Transverse colon (tissue), 4 donors: ENCODE measurements around the gene ACR.

Experiments
- EP300 ChIP-seq: sonication (generic); formaldehyde crosslinking; IDR thresholded peaks from one replicate; pipeline ENCODE4 v1.6.1; 2017; ENCODE audit warnings: antibody characterized with exemption, low read depth
- POLR2A ChIP-seq: fragments of 450-650 bp; IDR thresholded peaks from one replicate; pipeline ENCODE4 v1.6.1; 2016; ENCODE audit warnings: antibody characterized with exemption, mild to moderate bottlenecking, moderate library complexity
- POLR2AphosphoS5 ChIP-seq, 3 donors: sonication (generic); formaldehyde crosslinking; IDR thresholded peaks; one replicate each; pipeline ENCODE4 v1.6.1; 2016; ENCODE audit warnings: antibody characterized with exemption in 3 of 3
- TF ChIP-seq, protein P1 (sequence below), 5 experiments: fragments of 200-600 bp in 3 of 5; fragments of 450-650 bp in 2 of 5; sonication (generic) in 3 of 5; IDR thresholded peaks; 1 replicate in 2 of 5; 2 replicates in 3 of 5; pipeline ENCODE4 v1.5.1; 2016 to 2017; ENCODE audit warnings: antibody characterized with exemption in 5 of 5, inconsistent platforms in 3 of 5, mild to moderate bottlenecking in 2 of 5, moderate library complexity in 1 of 5

GRCh38 chr22:50696799-50697561 lies 41.0 kb upstream of the ACR start:
- TF ChIP-seq, protein P1, sequence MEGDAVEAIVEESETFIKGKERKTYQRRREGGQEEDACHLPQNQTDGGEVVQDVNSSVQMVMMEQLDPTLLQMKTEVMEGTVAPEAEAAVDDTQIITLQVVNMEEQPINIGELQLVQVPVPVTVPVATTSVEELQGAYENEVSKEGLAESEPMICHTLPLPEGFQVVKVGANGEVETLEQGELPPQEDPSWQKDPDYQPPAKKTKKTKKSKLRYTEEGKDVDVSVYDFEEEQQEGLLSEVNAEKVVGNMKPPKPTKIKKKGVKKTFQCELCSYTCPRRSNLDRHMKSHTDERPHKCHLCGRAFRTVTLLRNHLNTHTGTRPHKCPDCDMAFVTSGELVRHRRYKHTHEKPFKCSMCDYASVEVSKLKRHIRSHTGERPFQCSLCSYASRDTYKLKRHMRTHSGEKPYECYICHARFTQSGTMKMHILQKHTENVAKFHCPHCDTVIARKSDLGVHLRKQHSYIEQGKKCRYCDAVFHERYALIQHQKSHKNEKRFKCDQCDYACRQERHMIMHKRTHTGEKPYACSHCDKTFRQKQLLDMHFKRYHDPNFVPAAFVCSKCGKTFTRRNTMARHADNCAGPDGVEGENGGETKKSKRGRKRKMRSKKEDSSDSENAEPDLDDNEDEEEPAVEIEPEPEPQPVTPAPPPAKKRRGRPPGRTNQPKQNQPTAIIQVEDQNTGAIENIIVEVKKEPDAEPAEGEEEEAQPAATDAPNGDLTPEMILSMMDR (IDR thresholded peaks at IDR 0.05), result peak in 4 of 5 experiments; percentile 20 to 31 (median 25)
- TF ChIP-seq POLR2A (no peak), POLR2AphosphoS5 (IDR thresholded peaks at IDR 0.05) (no peak), EP300 (no peak)
